Thyroid gland (tissue), 4 donors: Measurements from ENCODE around the gene FANCC.

ENCODE experiments used
- CTCF ChIP-seq, 6 experiments: fragments of 200-600 bp in 3 of 6; fragments of 450-650 bp in 3 of 6; sonication (generic) in 3 of 6; IDR thresholded peaks; one replicate each; pipeline ENCODE4 v1.5.1; 2016 to 2019; ENCODE audit warnings: antibody characterized with exemption in 6 of 6, mild to moderate bottlenecking in 2 of 6, inconsistent platforms in 1 of 6, moderate library complexity in 1 of 6
- POLR2A ChIP-seq, 2 donors: fragments of 450-650 bp; IDR thresholded peaks; one replicate each; pipeline ENCODE4 v1.6.1; 2017; ENCODE audit warnings: antibody characterized with exemption in 2 of 2, mild to moderate bottlenecking in 2 of 2, moderate library complexity in 1 of 2

GRCh38 chr9:95185956-95186355 lies 131.6 kb downstream of the FANCC start:
- TF ChIP-seq CTCF (IDR thresholded peaks at IDR 0.05) (no peak), POLR2A (IDR thresholded peaks at IDR 0.05) (no peak)
